ENCODE measurements around the gene ELF3.

DNA sequence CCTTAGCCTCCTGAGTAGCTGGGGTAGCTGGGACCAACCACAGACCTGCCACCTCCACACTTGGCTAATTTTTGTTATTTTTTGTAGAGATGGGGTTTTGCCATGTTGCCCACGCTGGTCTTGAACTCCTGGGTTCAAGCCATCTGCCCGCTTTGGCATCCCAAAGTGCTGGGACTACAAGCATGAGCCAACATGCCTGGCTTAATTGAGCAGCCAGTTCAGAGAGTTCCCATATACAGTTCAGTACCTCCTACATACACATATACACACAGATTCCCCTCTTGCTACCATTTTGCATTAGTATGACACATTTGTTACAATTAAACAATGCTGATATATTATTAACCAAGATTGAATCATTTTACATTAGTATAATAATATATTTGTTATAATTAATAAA lies 25.0 kb upstream of the ELF3 start:
- TF ChIP-seq CTCF (IDR thresholded peaks at IDR 0.05; ENCODE audit: insufficient read depth, low read length, poor library complexity, severe bottlenecking) = no peak
- no peak for TF ChIP-seq EZH2phosphoT487 (conservative IDR thresholded peaks at IDR 0.05; ENCODE audit: low read length)
